Left lung (tissue), 10 donors: ENCODE results near the gene CDC42EP4. TPM values are rescaled to one million over a fixed set of nuclear protein-coding genes. Genes with fewer than 3 reads are reported as not detected.

Source experiments
- ATAC-seq: fragments of 200-7000 bp; cut with Tn5 transposase; one replicate; pipeline ENCODE4 v1.9.1; 2020; ENCODE audit warnings: moderate library complexity
- DNase-seq, 4 donors: peaks; one replicate each; pipeline ENCODE4 v3.0.0-alpha.2; 2013 to 2020
- H3K27ac ChIP-seq, 2 donors: fragments of 200-600 bp; sonication (generic) in 1 of 2; one replicate each; pipeline versions ENCODE4 v1.5.0 to v1.8.0; 2020 to 2021
- H3K27me3 ChIP-seq, 2 donors: fragments of 200-600 bp; sonication (generic) in 1 of 2; one replicate each; pipeline versions ENCODE4 v1.5.0 to v1.8.0; 2020 to 2021
- H3K36me3 ChIP-seq, 2 donors: fragments of 200-600 bp; sonication (generic) in 1 of 2; one replicate each; pipeline versions ENCODE4 v1.5.0 to v1.8.0; 2020 to 2021
- H3K4me1 ChIP-seq, 2 donors: fragments of 200-600 bp; one replicate each; pipeline ENCODE4 v1.8.0; 2021
- H3K4me3 ChIP-seq, 2 donors: fragments of 200-600 bp; sonication (generic) in 1 of 2; one replicate each; pipeline versions ENCODE4 v1.5.0 to v1.8.0; 2020 to 2021; ENCODE audit warnings: mild to moderate bottlenecking in 1 of 2
- H3K9me3 ChIP-seq, 2 donors: fragments of 200-600 bp; sonication (generic) in 1 of 2; one replicate each; pipeline versions ENCODE4 v1.5.0 to v1.8.0; 2020 to 2021
- CTCF ChIP-seq, 2 donors: fragments of 200-600 bp; sonication (generic) in 1 of 2; IDR thresholded peaks; one replicate each; pipeline versions ENCODE4 v1.5.0 to v1.8.0; 2021; ENCODE audit warnings: antibody characterized with exemption in 2 of 2
- intact Hi-C, 2 donors: fragments of 100-400 bp; cut with DNase I; formaldehyde crosslinking; loops; one replicate each; pipeline versions ENCODE4 v1.11.2 to v1.14.2; 2022
- polyA plus RNA-seq, 6 donors: library from polyadenylated mRNA; unstranded; fragments of 120-200 nt; gene quantifications; one replicate each; pipeline ENCODE4 v1.2.1, GENCODE V29; 2013; ENCODE audit not compliant: insufficient read length in 6 of 6
- total RNA-seq, 2 donors: library from RNA; stranded (reverse); fragmentation: NEBNext Ultra II Directional; extraction: Animal tissue kit (Norgen Biotek cat#: 25700); gene quantifications; one replicate each; pipeline ENCODE4 v1.2.1, GENCODE V29; 2021
- donor health status: DM: no; HTN: yes; CAD: no.
- donor health status: DM: no; HTN: no; CAD: no.

CDC42EP4 gene
- total and polyA plus RNA-seq, 8 donors: 30.2 to 86.3 (median 67.1) TPM

GRCh38 chr17:73305845-73306836, 5.7 kb downstream of the CDC42EP4 start:
- no peaks in the 10 kb centered on the region for H3K27me3 ChIP-seq
- intact Hi-C loops: no loop called here
- peak overlapping the region; percentile 84 to 97 for H3K27ac ChIP-seq
- peak overlapping the region in 1 of 2 donors; percentile 30 for H3K4me3 ChIP-seq
- H3K4me1 ChIP-seq: peaks cover 54 to 88% of the 10 kb centered on the region in 2 donors
- DNase-seq (no peak), ATAC-seq (no peak)
- no peaks in the 10 kb centered on the region for H3K36me3 ChIP-seq
- TF ChIP-seq CTCF (IDR thresholded peaks at IDR 0.05): no peak
- no peaks in the 10 kb centered on the region for H3K9me3 ChIP-seq

GRCh38 chr17:73304971-73305812, 6.6 kb downstream of the CDC42EP4 start:
- TF ChIP-seq CTCF (IDR thresholded peaks at IDR 0.05): peak; percentile 20 to 28
- Histone ChIP-seq H3K9me3 (no peaks in the 10 kb centered on the region), H3K4me3 (peak overlapping the region; percentile 13 to 30), H3K27ac (peak overlapping the region; percentile 84 to 97), H3K36me3 (no peaks in the 10 kb centered on the region), H3K27me3 (no peaks in the 10 kb centered on the region), H3K4me1 (peaks cover 57 to 95% of the 10 kb centered on the region in 2 donors)
- DNase-seq: peak; percentile 54 to 84 (median 64)
- ATAC-seq: peak; percentile 26
- intact Hi-C loops: no loop called here

GRCh38 chr17:73304438-73304837, 7.4 kb downstream of the CDC42EP4 start:
- intact Hi-C loops: no loop called here
- no peak for ATAC-seq
- DNase-seq: no peak
- Histone ChIP-seq H3K4me3 (peak overlapping the region in 1 of 2 donors; percentile 30), H3K27me3 (no peaks in the 10 kb centered on the region), H3K36me3 (no peaks in the 10 kb centered on the region), H3K27ac (peak overlapping the region; percentile 84 to 97), H3K9me3 (no peaks in the 10 kb centered on the region), H3K4me1 (peaks cover 54 to 95% of the 10 kb centered on the region in 2 donors)
- no peak for TF ChIP-seq CTCF (IDR thresholded peaks at IDR 0.05)

- TF ChIP-seq CTCF (IDR thresholded peaks at IDR 0.05): no peak
- ATAC-seq (no peak), DNase-seq (no peak)
- Histone ChIP-seq H3K27me3 (no peaks in the 10 kb centered on the region), H3K27ac (peak overlapping the region in 1 of 2 donors; percentile 28), H3K36me3 (no peaks in the 10 kb centered on the region), H3K9me3 (no peaks in the 10 kb centered on the region), H3K4me3 (no peak overlapping the region), H3K4me1 (peaks cover 43 to 87% of the 10 kb centered on the region in 2 donors)
- intact Hi-C loops: no loop called here
These were observed 9.6 kb downstream of the CDC42EP4 start for GRCh38 chr17:73302189-73302588.
